Raji (cell line): ENCODE results near the gene DGKI.

ENCODE experiments used
- POLR2A ChIP-seq: IDR thresholded peaks from 2 replicates; pipeline ENCODE4 v1.6.1; 2011; ENCODE audit warnings: low read depth, low read length, control low read depth; ENCODE audit not compliant: insufficient read depth

DGKI gene

DNA sequence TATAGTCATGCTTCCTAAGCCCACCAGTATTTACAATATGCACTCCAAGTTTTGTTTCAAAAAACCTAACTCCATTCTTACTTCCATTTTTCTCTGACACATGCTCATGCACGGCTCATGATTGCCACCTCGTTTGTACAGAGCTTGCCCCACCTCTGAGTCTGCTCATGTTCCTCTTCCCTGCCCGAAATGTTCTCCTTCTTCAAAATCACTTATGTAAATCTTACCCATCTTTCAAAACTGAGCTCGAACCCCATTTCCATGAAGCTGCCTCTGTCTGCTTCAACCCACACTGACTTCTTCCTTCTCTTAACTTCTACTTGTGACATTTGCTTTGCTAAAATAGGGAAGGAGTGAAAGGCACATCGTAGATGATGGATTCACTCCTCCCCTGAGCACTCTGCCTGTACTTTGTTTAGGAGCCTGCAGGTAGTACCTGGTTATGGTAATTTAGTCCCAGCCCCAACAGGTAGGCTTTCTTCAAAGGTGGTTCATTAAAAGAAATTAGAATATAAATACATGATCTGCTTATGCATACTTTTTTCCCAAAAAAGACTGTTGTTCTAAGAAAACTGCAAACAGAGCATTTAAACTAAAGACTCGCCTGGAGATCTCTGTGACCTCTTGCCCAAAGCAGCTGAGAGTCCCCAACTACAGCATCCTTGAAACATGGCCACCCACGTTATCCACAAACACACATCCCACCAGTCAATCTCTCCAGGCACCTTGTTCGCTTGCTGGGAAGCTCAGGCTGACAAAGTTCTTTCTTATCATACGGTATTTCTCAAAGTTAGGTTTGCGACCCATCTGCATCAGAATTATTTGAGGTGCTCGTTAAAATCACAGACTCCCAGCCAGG, 172.0 kb downstream of the DGKI start:
- no peak for TF ChIP-seq POLR2A

DNA sequence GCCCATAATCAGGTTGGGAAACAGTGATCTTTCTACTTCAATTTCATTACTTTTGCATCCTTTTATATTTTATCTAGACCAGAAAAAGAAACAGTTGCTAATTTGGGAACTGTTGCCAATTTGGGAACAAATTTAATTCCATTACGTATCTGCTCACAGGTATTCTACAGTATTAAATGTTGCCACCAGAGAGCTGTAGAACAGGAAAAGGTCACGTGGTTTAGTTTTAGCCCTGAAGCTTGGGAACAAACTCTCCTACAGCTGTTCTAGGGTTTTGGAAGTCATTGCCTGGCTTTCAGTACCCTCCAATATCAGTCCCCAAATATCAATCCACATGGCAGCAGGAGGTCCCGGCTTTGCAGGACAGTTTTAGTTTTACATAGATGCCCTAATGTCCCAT, 172.7 kb downstream of the DGKI start:
- TF ChIP-seq POLR2A: no peak

DNA sequence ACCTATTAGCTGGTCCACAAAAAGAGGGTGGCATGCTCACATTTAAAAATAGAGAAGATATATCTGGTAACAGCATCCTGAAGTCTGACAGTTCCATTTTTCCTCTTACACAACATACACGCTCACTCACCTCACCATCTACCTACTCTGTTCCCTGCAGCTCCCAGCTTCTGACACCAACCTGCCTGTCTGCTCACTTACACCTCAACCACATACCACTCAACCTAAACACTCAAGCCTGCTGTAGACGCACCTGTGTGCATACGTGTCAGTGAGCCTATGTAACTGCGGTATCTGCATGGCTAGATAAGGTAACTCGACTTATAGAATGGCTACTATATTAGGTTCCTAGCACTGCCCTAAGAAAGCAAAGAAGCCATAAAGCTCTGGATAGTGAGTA, 174.9 kb downstream of the DGKI start:
- no peak for TF ChIP-seq POLR2A

DNA sequence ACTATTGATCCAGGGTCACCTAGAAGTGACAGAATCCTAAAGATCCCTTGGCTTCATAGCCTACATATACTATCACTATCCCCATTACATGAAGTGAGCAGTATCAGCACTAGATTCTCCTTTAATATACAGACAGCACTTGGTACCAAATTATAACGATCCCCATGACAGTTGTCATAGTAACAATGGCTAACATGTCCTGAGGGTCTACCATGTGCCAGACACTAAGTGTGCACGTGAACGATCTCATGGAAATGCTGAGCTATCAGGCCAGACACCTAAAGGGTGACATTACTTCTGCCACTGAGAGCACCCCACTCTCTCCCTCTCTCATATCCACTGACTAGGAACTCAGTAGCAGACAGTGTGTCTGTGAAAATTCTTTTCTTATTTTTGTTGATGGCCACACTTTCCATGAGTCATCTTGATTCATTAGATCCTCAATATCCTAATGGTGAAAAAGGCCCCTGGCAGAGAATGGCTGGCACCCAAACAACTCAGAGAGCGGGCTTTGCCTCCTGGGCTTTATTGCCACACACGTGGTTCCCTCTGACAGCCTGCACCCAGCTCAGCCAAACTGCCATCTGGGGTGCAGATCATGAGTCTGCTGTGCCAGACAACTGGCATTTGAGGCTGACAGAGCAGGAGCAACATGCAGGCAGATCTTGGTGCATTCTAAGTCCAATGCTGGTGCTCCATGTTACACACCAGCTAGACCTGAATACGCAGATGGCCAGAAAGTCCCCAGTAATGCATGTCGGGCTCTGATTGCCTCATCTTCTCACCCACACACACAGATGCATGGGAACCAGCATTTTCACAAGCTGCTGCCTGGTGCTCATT, 176.3 kb downstream of the DGKI start:
- TF ChIP-seq POLR2A: no peak

DNA sequence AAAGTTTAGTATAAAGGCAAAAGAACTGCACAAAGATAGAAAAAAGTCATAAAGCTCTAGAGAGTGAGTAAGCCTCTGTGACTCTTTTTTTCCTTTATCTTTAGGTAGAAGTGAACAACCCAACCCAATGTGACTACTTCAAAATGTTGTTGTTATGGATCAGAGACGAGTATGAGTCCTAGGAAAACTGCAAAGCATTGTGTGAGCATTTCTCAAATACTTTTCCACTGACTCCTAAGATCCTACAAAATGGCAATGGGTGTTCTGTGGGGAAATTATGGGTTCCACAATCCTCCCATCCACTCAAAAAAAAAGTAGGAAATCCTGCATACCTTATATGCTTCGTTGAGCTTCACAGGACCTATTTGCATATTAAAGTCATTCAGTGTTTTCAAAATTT, 177.1 kb downstream of the DGKI start:
- TF ChIP-seq POLR2A: no peak

DNA sequence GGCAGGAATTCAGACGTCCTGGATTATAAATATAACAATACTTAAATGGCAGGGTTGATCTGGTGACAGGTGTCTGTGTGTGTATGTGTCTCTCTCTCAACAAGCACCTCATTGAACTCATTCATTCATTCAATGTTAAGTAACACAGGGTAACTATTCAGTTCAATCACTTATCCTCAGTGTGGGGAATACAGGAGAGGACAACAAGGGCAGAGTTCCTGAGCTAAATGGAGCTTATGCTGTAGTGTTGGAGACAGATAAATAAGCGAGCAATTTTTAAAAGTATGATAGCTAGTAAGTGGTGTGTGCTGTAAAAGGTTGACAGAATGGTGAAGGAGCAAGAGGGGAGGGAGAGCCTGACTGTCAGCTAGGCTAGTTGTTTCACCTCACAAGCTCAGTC, 178.4 kb downstream of the DGKI start:
- no peak for TF ChIP-seq POLR2A

DNA sequence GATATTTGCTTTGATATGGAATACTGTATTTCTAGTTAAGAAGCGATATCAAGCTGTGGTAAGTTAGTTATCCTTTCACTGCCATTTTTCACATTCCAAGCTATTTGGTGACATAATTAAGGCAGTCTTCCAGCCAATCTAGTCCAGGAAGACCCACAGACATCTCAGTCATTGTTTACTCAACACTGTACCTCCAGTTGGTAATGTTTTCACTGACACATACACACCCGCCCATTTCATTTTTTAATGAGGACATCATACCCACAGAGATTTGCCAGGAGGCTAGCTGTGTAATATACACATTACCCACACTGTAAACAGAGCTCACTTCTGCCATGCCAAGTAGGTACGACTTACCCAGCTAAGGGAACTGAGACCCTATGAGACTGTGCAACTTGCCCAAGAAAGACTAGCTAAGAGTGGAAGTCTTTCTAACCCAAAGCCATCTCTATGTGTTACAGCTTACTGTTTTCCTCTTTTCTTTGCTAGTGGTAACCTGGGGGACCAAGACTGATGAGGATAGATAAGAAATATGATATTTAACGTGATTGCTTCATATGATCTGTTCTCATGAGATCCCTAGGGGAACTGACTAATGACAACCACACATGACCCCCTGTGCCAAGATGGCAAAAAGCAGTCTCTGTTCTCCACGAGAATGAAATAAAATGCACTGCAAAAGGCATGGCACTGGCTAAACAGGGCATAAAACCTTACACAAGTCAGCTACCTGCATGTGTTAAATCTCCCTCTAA, 179.0 kb downstream of the DGKI start:
- no peak for TF ChIP-seq POLR2A

DNA sequence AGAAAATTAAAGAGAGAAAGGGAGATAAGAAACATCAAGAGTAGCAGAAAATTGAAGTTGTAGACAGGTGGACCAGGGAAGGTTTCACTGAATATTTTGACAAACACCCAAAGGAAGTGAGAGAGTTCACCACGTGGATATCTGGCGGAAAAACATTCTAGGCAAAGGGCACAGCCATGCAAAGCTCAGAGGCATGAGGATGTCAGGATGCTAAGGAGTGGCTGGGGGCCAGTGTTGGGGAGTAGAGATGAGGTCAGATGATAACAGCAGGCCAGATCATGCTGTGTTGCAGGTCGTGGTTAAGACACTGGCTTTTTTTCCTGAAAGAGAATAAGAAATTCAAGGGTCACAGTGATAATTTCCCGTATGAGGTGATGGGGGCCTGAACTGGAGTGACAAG, 181.9 kb downstream of the DGKI start:
- TF ChIP-seq POLR2A: no peak

DNA sequence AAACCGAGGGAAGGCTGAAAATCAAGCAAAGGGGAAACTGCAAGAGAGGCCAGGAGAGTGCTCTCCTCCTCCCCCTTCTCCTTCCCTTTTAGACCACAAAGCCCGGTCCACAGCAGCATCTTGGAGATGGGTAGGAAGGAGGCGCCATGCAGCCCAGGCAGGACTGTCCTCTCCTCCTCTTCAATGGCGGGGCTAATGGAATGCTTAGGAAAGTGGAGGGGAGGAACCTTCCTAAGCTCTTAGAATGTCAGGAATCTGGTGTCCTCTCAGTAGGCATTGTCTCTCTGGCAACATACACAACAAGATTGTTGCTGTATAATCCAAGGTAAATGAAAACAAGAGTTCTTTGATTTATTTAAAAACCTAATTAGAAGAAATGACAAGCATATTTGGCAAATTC, 185.1 kb downstream of the DGKI start:
- TF ChIP-seq POLR2A: no peak

DNA sequence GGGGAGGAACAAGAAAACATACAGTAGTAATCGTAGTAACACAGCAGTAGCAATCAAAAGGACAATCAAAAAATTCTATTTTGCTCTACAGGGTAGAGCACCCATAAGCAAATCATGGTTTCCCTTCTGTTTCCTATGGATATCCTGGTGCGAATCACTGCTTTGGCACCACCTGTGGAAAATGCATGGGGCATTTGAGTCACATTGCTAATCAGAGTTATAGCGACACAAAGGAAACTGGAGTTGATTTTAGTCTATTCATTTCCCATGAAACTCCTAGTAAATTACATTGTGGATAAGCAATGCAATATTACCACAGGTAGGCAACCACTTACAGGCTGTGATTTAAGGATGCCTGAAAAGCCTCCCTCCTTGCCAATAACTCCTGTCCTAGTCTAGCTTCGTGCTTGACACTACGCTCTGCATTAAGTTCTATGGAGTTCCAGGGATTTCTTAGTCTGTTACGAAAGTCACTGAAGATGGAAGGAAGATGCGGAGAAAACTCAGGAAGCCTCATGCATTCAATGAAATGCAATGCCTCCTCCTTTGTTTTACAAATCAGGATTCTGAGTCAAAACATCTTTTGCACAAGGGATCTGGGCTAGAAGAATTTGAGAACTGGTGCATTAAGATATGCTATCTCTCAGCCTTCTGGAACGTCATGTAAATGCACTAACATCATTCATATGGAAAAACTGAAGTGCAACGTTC, 188.4 kb downstream of the DGKI start:
- no peak for TF ChIP-seq POLR2A

DNA sequence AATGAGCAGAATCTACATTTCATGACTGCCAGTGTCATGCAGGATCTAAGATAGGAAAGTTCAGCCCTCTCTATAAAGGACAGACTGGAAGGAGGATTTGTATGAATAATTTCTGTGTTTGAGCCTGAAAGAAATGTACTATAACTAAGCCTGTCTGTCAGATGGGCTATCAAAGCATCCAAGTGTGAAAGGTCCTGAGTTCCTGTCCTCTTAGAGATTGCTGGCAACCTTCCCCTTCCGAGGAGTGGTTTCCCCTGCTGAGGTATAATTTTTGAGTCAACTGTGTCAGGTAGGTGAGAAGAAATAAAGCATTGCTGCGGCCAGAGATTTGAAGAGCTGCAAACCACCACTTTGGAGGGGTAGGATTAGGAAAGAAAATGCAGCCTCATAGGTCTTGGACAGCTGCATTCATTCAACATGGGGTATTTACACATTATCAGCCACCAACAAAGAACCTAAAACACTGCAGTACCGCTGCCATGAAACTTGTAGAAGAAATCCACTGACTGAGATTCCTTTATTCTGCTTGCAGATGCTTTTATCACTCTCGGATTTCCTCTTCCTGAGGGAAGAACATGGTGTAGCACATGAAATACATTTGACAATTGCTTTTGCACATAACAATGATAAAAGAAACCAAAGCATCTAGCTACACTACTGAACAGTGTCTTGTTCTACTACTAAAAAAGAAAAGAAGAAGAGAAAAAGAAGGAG, 189.1 kb downstream of the DGKI start:
- TF ChIP-seq POLR2A: no peak

DNA sequence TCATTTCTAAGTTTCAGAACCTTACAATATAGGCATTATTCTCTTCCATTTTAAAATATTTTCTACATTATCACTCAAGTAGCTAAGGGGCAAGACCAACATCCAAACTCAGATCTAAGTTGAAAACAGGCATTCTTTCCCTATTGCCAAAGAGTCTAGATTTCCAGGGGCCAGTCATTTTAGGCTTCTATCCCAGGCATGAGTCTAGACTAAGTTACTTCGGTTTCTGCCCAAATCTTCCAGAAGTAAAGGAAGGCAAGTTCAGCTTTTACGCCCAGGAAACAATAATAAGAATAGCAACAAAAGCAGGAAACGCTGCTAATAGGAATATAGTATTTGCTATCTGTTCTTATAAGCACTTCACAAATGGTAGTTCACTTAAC, 189.9 kb downstream of the DGKI start:
- no peak for TF ChIP-seq POLR2A

DNA sequence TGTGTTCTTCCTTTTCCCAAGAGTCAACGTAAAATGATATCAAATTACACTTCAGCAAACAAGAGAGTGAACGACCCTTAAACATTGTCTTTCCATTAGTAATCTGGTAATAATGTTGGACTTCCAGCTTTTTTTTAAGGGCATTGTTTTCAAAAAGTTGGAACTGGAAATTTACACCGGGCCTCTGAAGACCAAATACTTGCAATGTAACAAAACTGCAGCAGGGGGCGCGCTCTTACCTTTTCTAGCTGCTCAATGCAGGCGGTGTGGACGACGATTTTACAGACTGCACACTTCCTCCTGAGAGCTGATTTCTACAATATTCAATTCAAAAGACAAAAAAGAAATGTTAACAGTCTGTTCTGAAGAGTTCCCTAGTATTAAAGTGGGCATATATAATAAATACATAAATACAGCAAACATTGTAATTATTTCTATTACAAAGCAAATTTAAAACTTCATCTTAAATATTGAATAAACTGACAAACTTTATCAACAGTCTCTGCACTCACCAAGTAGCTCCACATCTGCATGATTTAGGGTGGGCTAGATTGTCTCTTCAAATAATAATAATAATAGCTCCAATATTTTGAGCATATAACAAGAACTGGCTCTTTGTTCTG, 190.4 kb downstream of the DGKI start:
- TF ChIP-seq POLR2A: no peak

DNA sequence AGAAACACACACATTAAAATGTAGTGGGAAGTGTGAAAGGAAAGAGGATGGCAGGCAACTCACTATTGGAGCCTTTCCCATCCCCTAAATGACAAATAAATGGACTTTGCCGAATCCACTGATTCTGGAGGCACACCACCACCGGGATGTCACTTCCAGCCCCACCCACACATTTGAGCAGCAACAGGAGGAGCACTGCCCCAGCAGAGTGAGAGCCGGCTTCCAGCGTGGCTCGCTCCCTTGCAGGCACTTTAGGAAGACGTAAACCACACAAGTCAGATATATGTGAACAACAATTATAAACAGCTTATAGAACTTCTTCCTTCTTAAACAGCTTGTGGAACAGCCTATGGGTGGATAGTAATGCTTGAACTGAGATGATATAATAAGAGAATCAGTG, 191.0 kb downstream of the DGKI start:
- no peak for TF ChIP-seq POLR2A

DNA sequence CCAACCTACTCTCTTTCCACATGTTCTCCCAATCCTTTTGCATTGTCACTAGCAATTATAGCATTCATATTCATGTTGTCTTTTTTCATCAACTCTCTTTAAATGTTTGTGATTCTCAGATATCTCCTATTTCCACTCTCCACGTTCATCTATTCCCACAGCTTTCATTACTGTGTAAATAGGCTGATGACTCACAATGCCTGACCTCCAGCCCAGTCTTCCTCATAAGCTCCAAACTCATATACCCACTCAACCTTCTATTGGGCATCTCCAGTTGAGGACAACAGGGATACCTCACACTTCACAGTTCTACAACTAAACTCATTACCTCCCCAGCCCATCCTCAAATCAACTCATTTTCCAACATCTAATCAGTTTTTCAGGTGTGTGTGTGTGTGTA, 194.1 kb downstream of the DGKI start:
- TF ChIP-seq POLR2A: no peak
